DND-41 (cell line): ENCODE results near the gene TCF7L1.

ENCODE experiments used
- EZH2 ChIP-seq: IDR thresholded peaks from 3 replicates; pipeline ENCODE4 v1.6.1; 2012; ENCODE audit warnings: borderline replicate concordance, low read depth, mild to moderate bottlenecking, moderate library complexity, low read length, inconsistent platforms; ENCODE audit not compliant: severe bottlenecking
- TF ChIP-seq, protein P1 (sequence below): IDR thresholded peaks from 2 replicates; pipeline ENCODE4 v1.5.1; 2012; ENCODE audit warnings: borderline replicate concordance, low read length, moderate library complexity, mild to moderate bottlenecking; ENCODE audit not compliant: poor library complexity, severe bottlenecking; ENCODE audit errors: extremely low read depth

DNA sequence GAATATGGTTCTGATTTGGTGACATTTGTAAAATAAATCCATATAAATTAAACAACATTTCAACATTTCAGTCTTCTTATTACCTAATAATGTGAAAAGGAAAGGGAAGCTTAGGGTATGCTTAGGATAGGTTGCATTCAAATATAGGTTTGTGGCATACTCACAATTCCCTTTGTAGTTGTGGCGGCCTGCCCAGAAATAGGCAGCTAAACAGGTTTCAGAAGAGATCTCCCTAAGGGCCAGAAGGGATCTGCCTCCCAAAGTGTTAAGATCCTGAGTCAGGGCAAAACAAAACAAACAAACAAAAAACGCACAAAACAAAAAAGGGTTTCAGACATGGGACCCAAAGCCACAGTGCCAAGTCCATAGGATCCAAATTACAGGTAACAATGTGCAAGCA is 41.4 kb upstream of the TCF7L1 start:
- TF ChIP-seq, protein P1, sequence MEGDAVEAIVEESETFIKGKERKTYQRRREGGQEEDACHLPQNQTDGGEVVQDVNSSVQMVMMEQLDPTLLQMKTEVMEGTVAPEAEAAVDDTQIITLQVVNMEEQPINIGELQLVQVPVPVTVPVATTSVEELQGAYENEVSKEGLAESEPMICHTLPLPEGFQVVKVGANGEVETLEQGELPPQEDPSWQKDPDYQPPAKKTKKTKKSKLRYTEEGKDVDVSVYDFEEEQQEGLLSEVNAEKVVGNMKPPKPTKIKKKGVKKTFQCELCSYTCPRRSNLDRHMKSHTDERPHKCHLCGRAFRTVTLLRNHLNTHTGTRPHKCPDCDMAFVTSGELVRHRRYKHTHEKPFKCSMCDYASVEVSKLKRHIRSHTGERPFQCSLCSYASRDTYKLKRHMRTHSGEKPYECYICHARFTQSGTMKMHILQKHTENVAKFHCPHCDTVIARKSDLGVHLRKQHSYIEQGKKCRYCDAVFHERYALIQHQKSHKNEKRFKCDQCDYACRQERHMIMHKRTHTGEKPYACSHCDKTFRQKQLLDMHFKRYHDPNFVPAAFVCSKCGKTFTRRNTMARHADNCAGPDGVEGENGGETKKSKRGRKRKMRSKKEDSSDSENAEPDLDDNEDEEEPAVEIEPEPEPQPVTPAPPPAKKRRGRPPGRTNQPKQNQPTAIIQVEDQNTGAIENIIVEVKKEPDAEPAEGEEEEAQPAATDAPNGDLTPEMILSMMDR: no peak
- TF ChIP-seq EZH2: no peak
